Left renal cortex interstitium (tissue), 4 donors: Measurements from ENCODE around the gene FHL2. TPM values are rescaled to one million over a fixed set of nuclear protein-coding genes. Genes with fewer than 3 reads are reported as not detected.

Experiments
- DNase-seq, 4 donors: peaks; one replicate each; pipeline ENCODE4 v3.0.0-alpha.2; 2013; ENCODE audit warnings: low read depth in 4 of 4, low spot score in 2 of 4, missing footprints in 1 of 4
- polyA plus RNA-seq, 4 donors: library from polyadenylated mRNA; unstranded; fragments of 120-200 nt; gene quantifications; one replicate each; pipeline ENCODE4 v1.2.1, GENCODE V29; 2013; ENCODE audit not compliant: insufficient read length in 4 of 4

Gene FHL2
- polyA plus RNA-seq, 4 donors, result 27.4 to 38.3 (median 31.1) TPM

GRCh38 chr2:105324101-105324500, 74.8 kb downstream of the FHL2 start:
- no peak for DNase-seq

GRCh38 chr2:105323111-105323510, 75.7 kb downstream of the FHL2 start:
- no peak for DNase-seq

GRCh38 chr2:105321875-105322646, 76.8 kb downstream of the FHL2 start:
- DNase-seq, result no peak

GRCh38 chr2:105320651-105321215, 78.1 kb downstream of the FHL2 start:
- DNase-seq, result no peak

- no peak for DNase-seq
Measured at GRCh38 chr2:105317937-105318336, 80.9 kb downstream of the FHL2 start.

- no peak for DNase-seq
Measured at GRCh38 chr2:105315314-105315713, 83.5 kb downstream of the FHL2 start.

GRCh38 chr2:105313877-105314276, 85.0 kb downstream of the FHL2 start:
- no peak for DNase-seq

Other genes starting within 250 kb of the FHL2 start
- under 1 TPM in 2 of 4 donors, not detected in 2; 0.12 to 0.28 TPM for gene GPR45, start 157.3 kb downstream of the FHL2 start, polyA plus RNA-seq
- gene TGFBRAP1, start 69.3 kb downstream of the FHL2 start, polyA plus RNA-seq, result 10 to 100 TPM; 14.7 to 17.3 (median 16.0) TPM
- gene C2orf49, start 61.5 kb downstream of the FHL2 start, polyA plus RNA-seq, result 10 to 100 TPM; 21.3 to 27.5 (median 24.4) TPM